GM18870 (cell line): Measurements from ENCODE around the gene KIAA1755.

Source experiments
- ATAC-seq: cut with Tn5 transposase; IDR thresholded peaks from one replicate; pipeline ENCODE4 v1.9.1; 2021; ENCODE audit warnings: moderate library complexity; ENCODE audit not compliant: unreplicated experiment

Gene KIAA1755

DNA sequence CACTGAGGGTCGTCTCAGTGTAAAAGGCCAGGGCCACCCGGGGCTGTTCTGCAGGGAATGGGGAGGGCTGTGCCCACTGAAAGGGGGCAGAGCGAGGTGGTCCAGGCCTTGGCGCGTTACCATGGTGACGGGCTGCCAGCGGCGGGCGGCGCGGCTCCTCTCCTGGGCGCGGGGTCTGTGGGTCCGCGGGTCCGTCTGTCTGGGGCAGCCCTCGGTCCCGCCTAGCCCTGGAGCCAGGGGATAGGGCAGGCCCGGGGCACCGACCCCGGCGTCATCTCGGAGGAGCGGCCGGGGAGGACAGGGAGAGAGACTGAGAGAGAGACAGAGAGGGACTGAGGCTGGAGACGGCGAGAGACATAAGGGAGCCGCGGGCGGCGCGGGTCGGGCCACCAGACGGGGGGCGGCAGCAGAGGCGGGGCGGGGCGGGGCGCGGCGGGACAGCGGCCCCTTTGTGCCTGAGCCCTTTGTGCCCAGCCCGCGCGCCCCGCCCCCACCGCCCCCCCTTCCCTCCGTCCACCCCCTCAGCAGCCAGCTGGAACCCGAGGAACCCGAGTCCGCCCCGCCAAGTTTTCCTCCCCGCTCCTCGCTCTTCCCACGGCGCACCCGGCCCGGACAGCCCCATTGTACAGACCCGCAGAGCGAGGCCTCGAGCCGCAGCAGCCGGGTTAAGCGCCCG, at the start of gene KIAA1755:
Gene KIAA1755 (minus strand): TSS at position 358 of the 676 bp plus-strand sequence. CDS start 235 bp downstream, at position 123.
- ATAC-seq = no peak

DNA sequence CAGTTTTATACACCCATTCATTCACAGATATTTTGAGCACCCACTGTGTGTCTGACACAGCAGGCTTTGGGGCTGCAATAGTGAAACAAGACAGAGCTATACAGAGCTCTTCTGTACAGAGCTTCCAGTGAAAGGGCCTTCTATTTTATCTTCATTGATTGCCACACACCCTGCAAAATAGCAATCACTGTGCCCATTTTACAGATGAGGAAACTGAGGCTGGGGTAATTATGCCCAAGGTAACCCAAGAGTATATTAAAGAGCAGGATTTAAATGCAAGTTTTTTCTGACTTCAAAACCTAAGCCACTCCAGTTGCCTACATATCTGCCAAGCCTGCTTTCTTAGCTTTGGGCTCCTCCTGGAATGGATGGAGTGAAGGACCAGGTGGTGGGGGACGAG, 47.9 kb upstream of the KIAA1755 start:
- ATAC-seq = no peak

- no peak for ATAC-seq
Measured at GRCh38 chr20:38308047-38308438, 47.5 kb upstream of the KIAA1755 start.

DNA sequence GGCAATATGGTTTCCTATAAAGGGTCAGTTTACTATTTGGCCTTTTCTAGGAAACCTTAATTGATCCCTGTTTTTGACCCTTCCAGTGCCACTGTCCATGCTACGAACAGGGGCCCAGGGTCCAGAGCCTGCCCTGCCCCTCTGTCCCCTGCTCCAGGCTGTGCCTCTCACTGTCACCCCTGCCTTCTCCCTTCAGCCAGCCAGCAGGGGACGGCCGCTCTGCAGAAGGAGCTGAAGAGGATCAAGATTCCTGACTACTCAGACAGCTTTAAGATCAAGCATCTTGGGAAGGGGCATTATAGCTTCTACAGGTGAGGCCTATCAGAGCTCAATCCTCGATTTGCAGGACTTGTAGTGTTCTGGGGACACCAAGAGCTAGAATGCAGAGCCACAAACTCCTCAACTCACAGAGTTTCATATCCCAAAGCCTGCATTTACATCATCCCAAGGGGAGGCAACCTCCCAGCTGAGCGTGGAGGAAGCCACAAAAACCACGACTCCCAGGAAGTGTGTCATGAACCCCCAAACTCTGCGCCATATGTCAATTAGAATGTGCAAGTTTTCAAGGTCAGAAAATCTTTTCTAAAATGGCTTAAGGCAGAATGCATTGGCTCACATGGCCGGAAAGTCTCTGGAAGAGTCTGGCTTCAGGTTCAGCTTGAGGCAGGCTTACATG, 47.0 kb upstream of the KIAA1755 start:
- ATAC-seq = no peak

DNA sequence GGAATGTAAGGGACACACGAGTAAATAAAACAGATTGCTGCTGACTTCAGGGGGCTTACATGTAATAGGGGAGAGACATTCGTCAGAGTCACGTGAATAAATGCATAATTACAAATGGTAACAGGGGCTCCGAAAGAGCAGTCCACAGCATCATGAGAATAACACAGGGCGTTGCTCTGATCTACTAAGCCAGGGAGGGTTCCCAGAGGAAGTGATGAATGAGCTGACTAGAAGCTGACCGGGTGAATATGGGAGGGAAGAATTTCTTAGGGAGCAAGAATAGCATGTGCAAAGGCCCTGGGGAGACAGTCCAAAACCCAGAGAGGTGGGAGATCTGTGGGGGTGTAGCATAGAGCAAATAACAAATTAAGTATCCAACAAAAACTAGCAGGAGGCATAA, 45.8 kb upstream of the KIAA1755 start:
- no peak for ATAC-seq

DNA sequence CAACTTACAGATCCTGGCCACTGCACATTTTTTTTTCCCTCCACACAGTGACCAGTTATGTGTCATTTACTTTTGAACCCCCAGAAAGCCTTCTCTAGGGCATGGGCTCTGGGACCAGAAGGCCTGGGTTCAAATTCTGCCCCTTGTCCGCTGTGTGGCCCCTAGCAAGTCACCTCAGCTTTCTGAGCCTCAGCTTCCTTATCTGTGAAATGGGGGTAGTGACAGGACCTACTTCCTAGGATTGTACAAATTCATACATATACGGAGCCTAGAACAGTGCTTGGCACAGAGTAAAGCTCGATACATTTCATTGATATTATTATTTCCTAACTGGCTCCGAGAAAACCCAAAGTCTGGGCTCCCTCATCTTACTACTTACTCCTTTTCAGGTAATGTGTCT, 45.0 kb upstream of the KIAA1755 start:
- no peak for ATAC-seq

DNA sequence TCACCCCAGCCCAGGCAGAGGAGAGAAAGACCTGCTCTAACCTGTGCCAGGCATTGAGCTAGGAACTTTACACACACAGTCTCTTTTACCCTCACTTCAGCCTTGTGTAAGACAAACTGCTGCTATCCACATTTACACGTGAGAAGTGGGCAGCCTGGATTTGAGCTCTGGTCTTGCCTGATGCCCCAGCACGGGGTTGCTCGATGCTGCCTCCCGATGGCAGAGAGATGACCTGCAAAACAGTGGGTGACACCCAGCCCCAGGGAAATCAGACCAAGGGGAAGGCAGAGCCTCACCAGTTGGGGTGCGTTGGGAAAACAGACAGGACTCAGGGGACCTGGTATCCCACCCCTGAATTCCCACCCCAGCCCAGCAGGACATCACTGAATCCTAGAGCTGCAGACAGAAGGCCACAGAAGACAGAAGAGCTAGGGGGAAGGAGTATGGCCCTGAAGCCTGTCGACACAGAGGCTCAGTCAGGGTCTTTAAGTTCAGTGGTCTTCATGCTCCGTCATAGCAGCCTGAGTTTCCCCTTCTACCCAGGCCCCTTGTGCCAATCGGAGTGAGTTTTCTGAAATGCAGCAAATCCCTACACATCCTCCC, 44.4 kb upstream of the KIAA1755 start:
- no peak for ATAC-seq

- no peak for ATAC-seq
Measured at GRCh38 chr20:38303908-38304379, 43.4 kb upstream of the KIAA1755 start, which contains the start of gene BPI. Gene BPI, plus strand, starts transcription at chr20:38304156. Its CDS starts 68 bp downstream, at chr20:38304224.

- ATAC-seq = no peak
Measured at GRCh38 chr20:38302786-38303185, 42.3 kb upstream of the KIAA1755 start.

GRCh38 chr20:38301309-38301708, 40.8 kb upstream of the KIAA1755 start:
- no peak for ATAC-seq

DNA sequence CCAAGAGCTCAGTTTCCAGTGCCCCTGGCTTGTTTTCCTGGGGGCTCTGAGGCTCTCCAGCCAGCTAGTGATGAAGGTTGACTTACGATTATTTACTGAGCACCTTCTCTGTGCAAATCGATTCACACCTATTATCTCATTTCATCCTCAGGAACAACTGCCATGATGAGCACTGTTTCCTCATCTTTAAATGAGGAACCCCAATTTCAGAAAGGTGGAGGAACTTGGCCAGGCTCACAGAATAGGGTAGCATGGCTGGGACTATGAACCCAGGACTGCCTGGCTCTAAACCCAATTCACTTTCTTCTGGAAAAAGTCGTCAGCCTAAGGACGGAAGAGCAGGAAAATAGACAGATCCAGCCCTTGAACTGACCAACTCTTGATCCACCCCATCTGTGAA, 39.9 kb upstream of the KIAA1755 start:
- no peak for ATAC-seq

GRCh38 chr20:38299963-38300362, 39.4 kb upstream of the KIAA1755 start:
- no peak for ATAC-seq

- ATAC-seq = no peak
Measured at GRCh38 chr20:38298768-38299288, 38.3 kb upstream of the KIAA1755 start.

- ATAC-seq = no peak
Measured at GRCh38 chr20:38297916-38298674, 37.6 kb upstream of the KIAA1755 start.

DNA sequence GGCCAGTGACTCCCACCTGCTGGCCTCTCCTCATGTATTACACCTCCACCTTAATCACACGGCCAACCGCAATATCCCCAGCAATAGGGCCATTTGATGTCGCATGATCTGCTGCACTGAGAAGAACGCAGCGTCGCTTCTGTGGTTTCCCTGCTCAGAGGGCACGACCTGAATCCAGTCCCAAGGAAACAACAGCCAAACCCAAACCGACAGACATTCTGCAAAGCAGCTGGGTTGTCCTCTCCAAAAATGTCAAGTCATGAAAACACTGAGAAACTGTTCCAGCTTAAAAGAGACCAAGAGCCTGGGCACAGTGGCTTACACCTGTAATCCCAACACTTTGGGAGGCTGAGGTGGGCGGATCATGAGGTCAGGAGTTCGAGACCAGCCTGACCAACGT, 35.9 kb upstream of the KIAA1755 start:
- ATAC-seq = no peak

- ATAC-seq = no peak
Measured at GRCh38 chr20:38295811-38296210, 35.3 kb upstream of the KIAA1755 start.

GRCh38 chr20:38294076-38294591, 33.6 kb upstream of the KIAA1755 start:
- no peak for ATAC-seq

- no peak for ATAC-seq
Measured at GRCh38 chr20:38293491-38294065, 33.0 kb upstream of the KIAA1755 start.

- ATAC-seq = no peak
Measured at GRCh38 chr20:38291966-38292365, 31.4 kb upstream of the KIAA1755 start.
